Testis (tissue), 2 donors: ENCODE measurements around the gene ZBTB7C.

Experiments used
- POLR2A ChIP-seq: fragments of 450-650 bp; IDR thresholded peaks from one replicate; pipeline ENCODE4 v1.6.1; 2017; ENCODE audit warnings: antibody characterized with exemption, mild to moderate bottlenecking, moderate library complexity
- TF ChIP-seq, protein P1 (sequence below), 3 experiments: fragments of 450-650 bp in 2 of 3; fragments of 200-600 bp in 1 of 3; sonication (generic) in 1 of 3; IDR thresholded peaks; one replicate each; pipeline ENCODE4 v1.5.1; 2016 to 2019; ENCODE audit warnings: antibody characterized with exemption in 3 of 3, mild to moderate bottlenecking in 2 of 3, moderate library complexity in 1 of 3

DNA sequence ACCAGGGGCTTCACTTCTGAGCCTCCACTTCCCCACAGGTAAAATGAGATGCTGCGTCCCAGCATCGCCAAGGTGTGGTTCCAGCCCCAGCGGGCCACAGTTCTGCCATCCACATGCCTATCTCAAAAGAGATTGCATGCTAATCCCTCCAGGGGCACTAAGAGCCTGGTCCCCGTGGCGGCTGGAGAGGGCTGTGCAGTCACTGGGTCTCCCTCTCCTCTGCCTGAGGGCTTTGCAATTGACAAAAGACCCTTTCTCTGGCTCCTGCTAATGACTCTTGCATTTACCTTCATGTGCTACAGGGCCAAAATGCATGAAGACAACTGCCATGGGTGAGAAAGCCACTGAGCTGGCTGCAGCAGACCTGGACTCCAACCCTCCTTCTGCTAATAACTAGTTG, 18.5 kb downstream of the ZBTB7C start:
- TF ChIP-seq, protein P1, sequence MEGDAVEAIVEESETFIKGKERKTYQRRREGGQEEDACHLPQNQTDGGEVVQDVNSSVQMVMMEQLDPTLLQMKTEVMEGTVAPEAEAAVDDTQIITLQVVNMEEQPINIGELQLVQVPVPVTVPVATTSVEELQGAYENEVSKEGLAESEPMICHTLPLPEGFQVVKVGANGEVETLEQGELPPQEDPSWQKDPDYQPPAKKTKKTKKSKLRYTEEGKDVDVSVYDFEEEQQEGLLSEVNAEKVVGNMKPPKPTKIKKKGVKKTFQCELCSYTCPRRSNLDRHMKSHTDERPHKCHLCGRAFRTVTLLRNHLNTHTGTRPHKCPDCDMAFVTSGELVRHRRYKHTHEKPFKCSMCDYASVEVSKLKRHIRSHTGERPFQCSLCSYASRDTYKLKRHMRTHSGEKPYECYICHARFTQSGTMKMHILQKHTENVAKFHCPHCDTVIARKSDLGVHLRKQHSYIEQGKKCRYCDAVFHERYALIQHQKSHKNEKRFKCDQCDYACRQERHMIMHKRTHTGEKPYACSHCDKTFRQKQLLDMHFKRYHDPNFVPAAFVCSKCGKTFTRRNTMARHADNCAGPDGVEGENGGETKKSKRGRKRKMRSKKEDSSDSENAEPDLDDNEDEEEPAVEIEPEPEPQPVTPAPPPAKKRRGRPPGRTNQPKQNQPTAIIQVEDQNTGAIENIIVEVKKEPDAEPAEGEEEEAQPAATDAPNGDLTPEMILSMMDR (IDR thresholded peaks at IDR 0.05) = no peak
- TF ChIP-seq POLR2A = no peak
